ENCODE measurements around the gene TRABD2B. TPM values are rescaled to one million over a fixed set of nuclear protein-coding genes. Genes with fewer than 3 reads are reported as not detected.

Gene TRABD2B
- total and polyA plus RNA-seq, 8 donors: 1.6 to 3.8 (median 3.0) TPM

GRCh38 chr1:47796626-47797025 lies 200.6 kb downstream of the TRABD2B start:
- no peak overlapping the region for H3K4me3 ChIP-seq
- intact Hi-C loops (cut with DNase I): no loop called here
- no peaks in the 10 kb centered on the region for H3K27me3 ChIP-seq
- no peak for DNase-seq
- H3K4me1 ChIP-seq: no peaks in the 10 kb centered on the region
- WGBS, 2 donors: 87 to 90% methylated on average over 6 of the region's 6 CpGs
- H3K36me3 ChIP-seq: no peaks in the 10 kb centered on the region
- no peak overlapping the region for H3K27ac ChIP-seq
- no peak for FAIRE-seq
- H3K9me3 ChIP-seq: no peaks in the 10 kb centered on the region
- TF ChIP-seq CTCF (IDR thresholded peaks at IDR 0.05): no peak
- no peak for ATAC-seq

GRCh38 chr1:47795102-47795501 lies 202.1 kb downstream of the TRABD2B start:
- intact Hi-C loops (cut with DNase I): no loop called here
- H3K4me3 ChIP-seq: no peak overlapping the region
- no peak for TF ChIP-seq CTCF (IDR thresholded peaks at IDR 0.05)
- H3K27me3 ChIP-seq: no peaks in the 10 kb centered on the region
- no peaks in the 10 kb centered on the region for H3K9me3 ChIP-seq
- no peaks in the 10 kb centered on the region for H3K4me1 ChIP-seq
- ATAC-seq (no peak), DNase-seq (no peak), FAIRE-seq (no peak)
- 89 to 91% methylated on average over 2 of the region's 2 CpGs for WGBS, 2 donors
- no peak overlapping the region for H3K27ac ChIP-seq
- H3K36me3 ChIP-seq: no peaks in the 10 kb centered on the region

- intact Hi-C loops (cut with DNase I): no loop called here
- 87 to 92% methylated on average over 9 of the region's 9 CpGs for WGBS, 2 donors
These were observed 202.7 kb downstream of the TRABD2B start for GRCh38 chr1:47794530-47794929.

GRCh38 chr1:47794081-47794480 lies 203.1 kb downstream of the TRABD2B start:
- no peak for FAIRE-seq
- WGBS, 2 donors: 58 to 65% methylated on average over 5 of the region's 5 CpGs

More at GRCh38 chr1:47794530-47794929, 202.7 kb downstream of the TRABD2B start:
- Histone ChIP-seq H3K36me3 (no peaks in the 10 kb centered on the region), H3K27ac (no peak overlapping the region), H3K4me1 (no peaks in the 10 kb centered on the region), H3K9me3 (no peaks in the 10 kb centered on the region), H3K4me3 (no peak overlapping the region), H3K27me3 (no peaks in the 10 kb centered on the region)
- ATAC-seq: no peak
- TF ChIP-seq CTCF (IDR thresholded peaks at IDR 0.05): no peak
- DNase-seq: no peak
- FAIRE-seq: no peak

GRCh38 chr1:47793563-47793962 lies 203.6 kb downstream of the TRABD2B start:
- Histone ChIP-seq H3K36me3 (no peaks in the 10 kb centered on the region), H3K27ac (no peak overlapping the region), H3K4me3 (no peak overlapping the region), H3K4me1 (no peaks in the 10 kb centered on the region), H3K9me3 (no peaks in the 10 kb centered on the region), H3K27me3 (no peaks in the 10 kb centered on the region)
- DNase-seq (no peak), FAIRE-seq (no peak), ATAC-seq (no peak)
- intact Hi-C loops (cut with DNase I): no loop called here
- TF ChIP-seq CTCF (IDR thresholded peaks at IDR 0.05): no peak

More at GRCh38 chr1:47794081-47794480, 203.1 kb downstream of the TRABD2B start:
- TF ChIP-seq CTCF (IDR thresholded peaks at IDR 0.05): no peak
- Histone ChIP-seq H3K9me3 (no peaks in the 10 kb centered on the region), H3K36me3 (no peaks in the 10 kb centered on the region), H3K4me3 (no peak overlapping the region), H3K4me1 (no peaks in the 10 kb centered on the region), H3K27ac (no peak overlapping the region), H3K27me3 (no peaks in the 10 kb centered on the region)
- intact Hi-C loops (cut with DNase I): no loop called here
- DNase-seq (no peak), ATAC-seq (no peak)
